ENCODE data around the gene AJM1.

AJM1 gene

DNA sequence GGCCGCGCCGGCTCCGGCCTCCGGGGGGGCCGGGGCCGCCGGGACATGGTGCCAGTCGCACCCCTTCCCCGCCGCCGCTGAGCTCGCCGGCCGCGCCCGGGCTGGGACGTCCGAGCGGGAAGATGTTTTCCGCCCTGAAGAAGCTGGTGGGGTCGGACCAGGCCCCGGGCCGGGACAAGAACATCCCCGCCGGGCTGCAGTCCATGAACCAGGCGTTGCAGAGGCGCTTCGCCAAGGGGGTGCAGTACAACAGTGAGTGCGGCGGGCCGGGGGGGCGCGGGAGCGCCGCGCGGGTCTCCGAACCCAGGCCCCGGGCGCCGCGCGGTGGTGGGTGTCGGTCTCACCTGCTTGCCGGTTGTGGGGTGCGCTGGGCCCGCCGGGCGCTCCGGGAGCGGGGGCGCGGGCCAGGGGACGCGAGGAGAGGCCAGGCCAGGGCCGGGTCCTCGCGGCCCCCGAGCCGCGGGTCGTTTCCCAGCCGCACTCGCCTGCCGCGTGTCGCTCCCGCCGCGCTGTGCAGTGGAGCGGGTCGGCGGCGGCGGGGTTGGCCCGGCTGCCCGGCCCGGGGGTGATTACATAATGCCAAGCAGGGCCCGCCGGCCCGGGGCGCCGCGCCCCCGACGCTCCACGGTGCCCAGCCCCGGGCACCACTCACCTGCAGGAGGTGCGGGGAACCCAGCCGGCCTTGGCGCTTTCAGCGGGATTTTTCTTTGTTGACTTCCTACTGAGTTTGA is 34.0 kb upstream of the AJM1 start:
- DNase-seq, result no peak

- DNase-seq, result no peak
These were observed 33.5 kb upstream of the AJM1 start for GRCh38 chr9:136808806-136809158.

DNA sequence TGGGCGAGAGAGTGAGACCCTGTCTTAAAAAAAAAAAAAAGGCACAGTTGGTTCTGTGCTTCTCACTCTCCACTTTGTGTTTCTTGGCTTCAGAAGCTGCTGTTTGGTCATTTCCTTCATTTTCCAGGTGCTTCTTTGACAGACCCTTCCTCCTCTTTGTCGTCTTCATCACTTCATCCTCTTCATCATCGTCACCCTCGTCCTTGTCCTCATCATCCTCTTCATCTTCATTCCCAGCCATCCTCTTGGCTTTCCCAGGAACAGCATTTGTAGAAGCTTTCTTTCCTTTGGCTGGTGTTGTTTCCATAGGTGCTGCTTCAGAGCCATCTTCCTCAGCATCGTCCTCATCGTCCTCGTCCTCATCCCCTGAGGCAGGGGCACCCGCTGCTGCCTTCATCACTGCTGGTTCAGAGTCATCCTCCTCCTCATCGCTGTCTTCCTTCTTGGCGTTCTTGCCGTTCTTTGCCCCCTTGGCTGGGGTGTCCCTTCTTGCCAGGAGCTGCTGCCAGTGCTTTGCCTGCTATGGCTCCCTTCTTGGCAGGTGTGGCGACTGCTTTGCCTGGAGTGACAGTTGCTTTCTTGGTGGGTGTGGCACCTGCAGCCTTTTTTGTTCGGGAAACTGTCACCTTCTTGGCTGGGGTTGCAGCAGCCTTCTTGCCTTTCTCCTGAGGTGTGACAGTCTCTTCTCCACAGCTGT is 27.4 kb upstream of the AJM1 start:
- DNase-seq, result no peak

DNA sequence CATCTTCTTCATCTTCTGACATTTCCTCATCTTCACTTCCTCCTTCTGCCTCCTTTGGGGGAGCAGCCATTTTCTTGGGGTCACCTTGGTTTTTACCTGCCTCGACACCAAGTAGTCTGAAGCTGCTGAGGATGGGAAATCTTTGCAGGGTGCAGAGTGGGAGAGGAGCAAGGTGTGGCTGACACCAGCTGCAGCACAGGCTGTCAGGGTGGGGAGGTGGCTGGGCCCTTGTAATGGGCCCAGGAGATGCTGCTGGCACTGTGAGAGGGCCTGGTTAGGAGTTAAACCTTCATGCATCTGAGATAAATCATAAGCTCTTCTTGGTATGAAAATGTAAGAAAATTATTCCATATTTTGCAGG is 26.9 kb upstream of the AJM1 start:
- DNase-seq, result no peak

GRCh38 chr9:136820971-136821825 is 21.1 kb upstream of the AJM1 start:
- DNase-seq, result no peak

DNA sequence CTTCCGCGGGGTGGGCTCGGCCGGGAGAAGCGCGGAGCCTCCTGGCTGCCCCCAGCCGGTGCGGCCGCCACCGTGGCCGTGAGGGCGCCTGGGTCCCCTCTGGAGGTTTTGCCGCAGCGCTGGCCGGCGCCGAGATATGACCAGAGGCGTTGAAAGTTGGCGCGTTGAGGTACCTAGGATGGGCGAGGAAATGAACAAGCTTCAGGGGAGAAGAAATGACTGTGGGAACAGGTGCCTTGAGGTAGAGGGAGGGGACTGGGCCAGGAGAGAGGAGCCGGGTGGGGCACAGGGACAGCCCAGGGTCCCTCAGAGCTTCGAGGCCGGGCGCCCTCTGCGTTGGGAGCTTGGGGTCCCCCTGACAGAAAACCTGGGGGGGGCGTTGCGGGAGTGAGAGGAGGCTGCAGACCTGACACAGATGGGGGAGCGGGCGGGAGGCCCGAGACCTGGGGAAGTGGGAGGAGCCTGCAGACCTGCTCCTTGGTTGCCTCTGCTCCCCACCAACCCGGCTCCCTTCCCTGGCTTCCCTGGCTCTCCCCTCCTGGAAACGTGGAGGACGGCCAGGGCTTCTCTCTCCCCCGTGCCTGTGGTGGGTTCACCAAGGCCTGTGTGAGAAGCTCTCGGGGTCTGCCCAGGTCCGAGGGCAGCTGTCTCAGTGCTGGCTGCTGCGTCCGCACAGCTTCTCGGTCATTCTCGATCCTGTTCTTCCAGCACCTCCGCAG is 20.3 kb upstream of the AJM1 start:
- DNase-seq, result no peak

- DNase-seq, result no peak
These were observed 18.9 kb upstream of the AJM1 start for GRCh38 chr9:136823136-136824046.

DNA sequence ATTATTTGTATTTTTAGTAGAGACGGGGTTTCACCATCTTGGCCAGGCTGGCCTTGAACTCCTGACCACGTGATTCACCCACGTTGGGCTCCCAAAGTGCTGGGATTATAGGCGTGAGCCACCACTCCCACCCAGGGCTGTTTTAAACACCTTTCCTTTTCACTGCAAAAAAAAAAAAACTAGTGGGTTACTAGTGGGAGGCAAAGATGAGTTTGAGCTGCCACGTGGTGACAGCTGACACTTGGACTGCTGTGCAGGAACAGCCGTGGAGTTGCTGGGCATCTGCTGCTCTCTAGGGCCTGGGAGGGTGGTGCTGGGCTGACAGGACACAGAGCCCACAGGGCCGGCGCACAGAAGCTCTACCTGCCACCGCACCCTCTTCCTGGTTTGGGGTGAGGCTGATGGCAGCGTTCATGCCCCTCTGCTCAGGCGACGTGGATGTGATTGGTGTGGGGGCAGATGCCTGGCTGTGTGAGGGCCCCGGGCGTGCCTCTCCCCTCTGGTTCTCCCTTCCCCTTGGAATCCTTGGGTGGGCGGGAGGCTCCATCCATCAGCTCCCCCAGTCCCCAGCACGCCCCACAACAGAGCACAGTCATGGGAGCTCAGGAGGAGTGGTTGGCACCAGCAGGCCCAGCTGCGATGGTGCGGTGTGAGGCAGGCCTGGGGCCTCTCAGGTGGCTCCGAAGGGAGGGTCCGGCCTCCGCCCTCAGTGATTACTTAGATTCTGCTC is 17.6 kb upstream of the AJM1 start:
- DNase-seq, result no peak

- DNase-seq, result no peak
These were observed 16.7 kb upstream of the AJM1 start for GRCh38 chr9:136825295-136826187.

DNA sequence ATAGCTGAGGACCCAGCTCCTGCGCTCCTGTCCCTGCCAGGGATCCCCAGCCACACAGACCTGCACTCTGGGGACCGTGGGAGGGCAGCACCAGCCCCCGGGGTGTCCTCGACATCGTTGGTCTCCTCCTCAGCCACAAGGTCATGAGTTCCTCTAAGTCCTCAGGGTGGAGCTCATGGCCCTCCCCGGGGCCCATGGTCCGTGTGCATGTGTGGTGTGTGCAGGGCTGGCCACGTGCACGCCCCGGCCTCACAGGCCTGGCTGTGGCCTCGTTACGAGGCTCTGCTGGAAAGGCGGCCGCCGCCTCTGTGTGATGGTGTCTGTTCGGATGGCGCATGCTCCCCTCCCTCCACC is 16.1 kb upstream of the AJM1 start:
- DNase-seq, result no peak

DNA sequence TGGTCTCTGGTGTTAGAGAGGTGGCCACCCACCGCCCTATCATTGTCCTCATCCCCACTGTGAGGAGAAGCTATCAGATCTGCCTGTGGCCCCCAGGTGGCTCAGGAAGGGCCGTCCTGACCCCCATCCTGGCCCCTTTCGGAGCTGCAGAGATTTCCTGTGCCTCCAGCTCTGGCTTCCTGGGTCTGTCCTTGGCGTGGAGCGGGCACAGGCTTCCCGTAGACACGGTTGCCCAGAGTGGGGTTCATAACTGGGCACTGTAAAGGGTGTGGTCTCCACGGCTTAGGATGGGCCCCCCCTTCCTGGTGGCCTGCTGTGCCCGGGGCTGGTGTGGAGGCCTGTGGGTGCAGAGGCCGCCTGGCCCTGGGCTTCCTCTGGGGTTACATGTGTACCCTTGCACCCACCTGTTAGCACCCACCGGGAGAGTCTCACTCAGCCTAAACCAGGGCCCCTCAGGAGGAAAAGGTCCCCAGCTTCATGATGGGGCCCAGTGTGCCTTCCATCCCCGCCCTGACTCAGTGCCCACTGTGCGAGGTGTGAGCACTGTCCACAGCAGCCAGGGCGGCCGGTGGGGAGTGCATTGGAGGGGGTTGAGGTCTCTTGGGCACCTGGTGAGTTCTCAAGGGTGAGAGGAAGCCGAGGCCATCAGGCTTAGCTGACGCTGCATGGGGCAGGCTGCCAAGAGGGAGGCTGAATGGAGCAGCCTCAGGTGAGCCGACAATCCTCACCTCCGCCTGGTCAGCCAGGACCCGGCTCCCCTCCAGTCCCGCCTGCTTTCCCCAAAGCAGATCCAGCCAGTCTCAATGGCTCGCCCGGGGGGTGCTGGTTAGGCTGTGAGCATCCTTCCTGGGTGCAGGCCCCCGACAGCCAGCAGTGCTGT is 15.3 kb upstream of the AJM1 start:
- no peak for DNase-seq

GRCh38 chr9:136827794-136828473 is 14.3 kb upstream of the AJM1 start:
- no peak for DNase-seq

- no peak for DNase-seq
These were observed 13.7 kb upstream of the AJM1 start for GRCh38 chr9:136828474-136829140.

DNA sequence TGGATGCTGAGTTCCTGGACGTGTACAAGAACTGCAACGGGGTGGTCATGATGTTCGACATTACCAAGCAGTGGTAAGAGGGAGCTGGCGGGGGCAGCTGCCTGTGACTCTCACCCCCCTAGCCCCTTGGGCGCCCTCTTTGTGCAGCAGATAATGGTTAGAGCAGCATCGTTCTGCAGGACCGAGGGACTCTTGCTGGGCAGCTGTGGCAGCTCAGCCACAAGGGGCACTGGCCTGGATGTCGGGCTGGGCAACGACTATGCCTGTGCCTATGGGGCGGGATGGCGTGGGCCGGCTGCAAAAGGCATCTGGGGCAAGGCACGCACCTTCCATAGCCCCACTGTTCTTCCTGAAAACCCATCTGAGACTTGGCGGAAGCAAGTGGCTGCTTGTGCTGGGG is 12.9 kb upstream of the AJM1 start:
- no peak for DNase-seq

- no peak for DNase-seq
These were observed 12.0 kb upstream of the AJM1 start for GRCh38 chr9:136829981-136830885.

DNA sequence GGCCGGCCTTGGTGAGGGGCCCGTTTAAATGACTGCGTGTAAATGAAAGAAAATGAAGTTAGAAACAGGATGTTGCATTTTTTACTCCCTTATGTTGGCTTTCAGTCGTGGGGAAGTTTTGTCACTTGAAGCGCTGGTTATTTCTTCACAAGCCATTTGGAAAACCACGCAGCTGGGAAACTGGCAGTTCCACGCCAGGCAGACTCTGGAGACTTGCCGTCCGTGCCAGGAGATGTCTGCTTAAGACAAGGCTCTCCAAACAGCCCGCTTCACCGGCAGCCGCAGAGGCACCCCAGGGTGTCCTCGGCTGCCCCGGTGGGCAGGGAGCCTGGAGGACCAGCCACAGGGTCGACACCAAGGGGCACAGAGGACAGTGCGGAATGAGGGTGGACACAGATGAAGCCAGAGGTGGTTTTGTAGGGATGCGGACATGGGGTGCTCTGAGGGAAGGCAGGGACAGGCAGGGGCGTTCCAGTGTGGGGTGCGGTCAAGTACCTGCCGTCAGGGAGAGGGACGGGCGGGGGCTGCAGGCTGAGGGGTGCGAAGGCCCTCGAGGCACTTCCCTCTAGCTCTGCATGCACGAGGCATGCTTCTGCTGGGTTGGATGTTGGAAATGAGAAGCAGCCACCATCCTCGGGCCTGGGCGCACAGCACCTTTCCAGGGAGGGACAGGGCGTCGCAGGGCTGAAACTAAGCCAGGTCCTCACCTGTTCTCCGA is 11.1 kb upstream of the AJM1 start:
- DNase-seq, result no peak
